GM12801 (cell line): ENCODE measurements around the gene ARF4.

Experiments
- CTCF ChIP-seq: IDR thresholded peaks from one replicate; pipeline ENCODE4 v1.5.1; 2011; ENCODE audit warnings: control low read depth; ENCODE audit not compliant: insufficient read length; ENCODE audit errors: extremely low read depth

The ARF4 gene

GRCh38 chr3:57597127-57597923 is at the start of gene ARF4:
ARF4 (minus strand) TSS chr3:57597344; CDS start chr3:57597140, 204 bp downstream.
- TF ChIP-seq CTCF, result no peak

GRCh38 chr3:57646723-57647122 is 49.6 kb upstream of the ARF4 start:
- TF ChIP-seq CTCF, result no peak

- no peak for TF ChIP-seq CTCF
Observed at GRCh38 chr3:57644740-57645139, 47.6 kb upstream of the ARF4 start.

GRCh38 chr3:57637391-57637790 is 40.2 kb upstream of the ARF4 start:
- TF ChIP-seq CTCF, result no peak

GRCh38 chr3:57627976-57628375 is 30.8 kb upstream of the ARF4 start:
- TF ChIP-seq CTCF, result no peak

- TF ChIP-seq CTCF, result no peak
Observed at GRCh38 chr3:57624801-57625200, 27.7 kb upstream of the ARF4 start.

- no peak for TF ChIP-seq CTCF
Observed at GRCh38 chr3:57622362-57622761, 25.2 kb upstream of the ARF4 start.
